Liver (tissue), 3 donors: ENCODE data around the gene WFDC12.

Experiments used
- RAD21 ChIP-seq, 2 donors: IDR thresholded peaks; 2 replicates each; pipeline ENCODE4 v1.6.1; 2016; ENCODE audit warnings: antibody characterized with exemption in 2 of 2, mild to moderate bottlenecking in 2 of 2
- YY1 ChIP-seq: IDR thresholded peaks from 2 replicates; pipeline ENCODE4 v1.6.1; 2016; ENCODE audit warnings: antibody characterized with exemption, mild to moderate bottlenecking
- TF ChIP-seq, protein P1 (sequence below): fragments of 150-350 bp; IDR thresholded peaks from 2 replicates; pipeline ENCODE4 v1.5.1; 2017; ENCODE audit warnings: improper control_type of control experiment, low read depth, low read length; ENCODE audit not compliant: missing input control
- TF ChIP-seq, protein P2 (sequence below): IDR thresholded peaks from 2 replicates; pipeline ENCODE4 v1.6.1; 2016; ENCODE audit warnings: antibody characterized with exemption, mild to moderate bottlenecking
- TF ChIP-seq, protein P3 (sequence below): IDR thresholded peaks from 2 replicates; pipeline ENCODE4 v1.6.1; 2016; ENCODE audit warnings: antibody characterized with exemption
- donor health status: healthy.
- donor health status: healthy.

DNA sequence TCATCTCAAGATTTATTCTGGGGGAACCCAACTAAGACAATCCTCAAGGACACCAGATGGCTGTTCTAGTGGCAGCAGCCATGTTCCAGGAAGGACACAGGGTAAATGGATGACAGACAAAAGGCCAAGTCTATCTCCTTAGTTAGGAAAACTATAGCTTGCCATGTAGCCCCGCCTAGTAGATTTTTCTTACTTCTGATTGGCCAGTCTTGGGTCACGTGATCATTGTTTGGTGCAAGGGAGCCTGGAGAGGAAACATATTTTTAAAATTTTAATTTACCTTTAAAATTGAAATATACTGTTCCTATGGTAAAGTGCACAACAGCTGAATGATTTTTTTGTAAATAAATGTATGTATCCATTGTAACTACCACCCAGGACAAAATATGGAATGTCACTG, 18.9 kb downstream of the WFDC12 start:
- TF ChIP-seq, protein P1, sequence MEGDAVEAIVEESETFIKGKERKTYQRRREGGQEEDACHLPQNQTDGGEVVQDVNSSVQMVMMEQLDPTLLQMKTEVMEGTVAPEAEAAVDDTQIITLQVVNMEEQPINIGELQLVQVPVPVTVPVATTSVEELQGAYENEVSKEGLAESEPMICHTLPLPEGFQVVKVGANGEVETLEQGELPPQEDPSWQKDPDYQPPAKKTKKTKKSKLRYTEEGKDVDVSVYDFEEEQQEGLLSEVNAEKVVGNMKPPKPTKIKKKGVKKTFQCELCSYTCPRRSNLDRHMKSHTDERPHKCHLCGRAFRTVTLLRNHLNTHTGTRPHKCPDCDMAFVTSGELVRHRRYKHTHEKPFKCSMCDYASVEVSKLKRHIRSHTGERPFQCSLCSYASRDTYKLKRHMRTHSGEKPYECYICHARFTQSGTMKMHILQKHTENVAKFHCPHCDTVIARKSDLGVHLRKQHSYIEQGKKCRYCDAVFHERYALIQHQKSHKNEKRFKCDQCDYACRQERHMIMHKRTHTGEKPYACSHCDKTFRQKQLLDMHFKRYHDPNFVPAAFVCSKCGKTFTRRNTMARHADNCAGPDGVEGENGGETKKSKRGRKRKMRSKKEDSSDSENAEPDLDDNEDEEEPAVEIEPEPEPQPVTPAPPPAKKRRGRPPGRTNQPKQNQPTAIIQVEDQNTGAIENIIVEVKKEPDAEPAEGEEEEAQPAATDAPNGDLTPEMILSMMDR, result no peak
- TF ChIP-seq, protein P2, sequence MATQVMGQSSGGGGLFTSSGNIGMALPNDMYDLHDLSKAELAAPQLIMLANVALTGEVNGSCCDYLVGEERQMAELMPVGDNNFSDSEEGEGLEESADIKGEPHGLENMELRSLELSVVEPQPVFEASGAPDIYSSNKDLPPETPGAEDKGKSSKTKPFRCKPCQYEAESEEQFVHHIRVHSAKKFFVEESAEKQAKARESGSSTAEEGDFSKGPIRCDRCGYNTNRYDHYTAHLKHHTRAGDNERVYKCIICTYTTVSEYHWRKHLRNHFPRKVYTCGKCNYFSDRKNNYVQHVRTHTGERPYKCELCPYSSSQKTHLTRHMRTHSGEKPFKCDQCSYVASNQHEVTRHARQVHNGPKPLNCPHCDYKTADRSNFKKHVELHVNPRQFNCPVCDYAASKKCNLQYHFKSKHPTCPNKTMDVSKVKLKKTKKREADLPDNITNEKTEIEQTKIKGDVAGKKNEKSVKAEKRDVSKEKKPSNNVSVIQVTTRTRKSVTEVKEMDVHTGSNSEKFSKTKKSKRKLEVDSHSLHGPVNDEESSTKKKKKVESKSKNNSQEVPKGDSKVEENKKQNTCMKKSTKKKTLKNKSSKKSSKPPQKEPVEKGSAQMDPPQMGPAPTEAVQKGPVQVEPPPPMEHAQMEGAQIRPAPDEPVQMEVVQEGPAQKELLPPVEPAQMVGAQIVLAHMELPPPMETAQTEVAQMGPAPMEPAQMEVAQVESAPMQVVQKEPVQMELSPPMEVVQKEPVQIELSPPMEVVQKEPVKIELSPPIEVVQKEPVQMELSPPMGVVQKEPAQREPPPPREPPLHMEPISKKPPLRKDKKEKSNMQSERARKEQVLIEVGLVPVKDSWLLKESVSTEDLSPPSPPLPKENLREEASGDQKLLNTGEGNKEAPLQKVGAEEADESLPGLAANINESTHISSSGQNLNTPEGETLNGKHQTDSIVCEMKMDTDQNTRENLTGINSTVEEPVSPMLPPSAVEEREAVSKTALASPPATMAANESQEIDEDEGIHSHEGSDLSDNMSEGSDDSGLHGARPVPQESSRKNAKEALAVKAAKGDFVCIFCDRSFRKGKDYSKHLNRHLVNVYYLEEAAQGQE, result no peak
- no peak for TF ChIP-seq YY1
- TF ChIP-seq, protein P3, sequence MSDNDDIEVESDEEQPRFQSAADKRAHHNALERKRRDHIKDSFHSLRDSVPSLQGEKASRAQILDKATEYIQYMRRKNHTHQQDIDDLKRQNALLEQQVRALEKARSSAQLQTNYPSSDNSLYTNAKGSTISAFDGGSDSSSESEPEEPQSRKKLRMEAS, result no peak
- no peak for TF ChIP-seq RAD21 (IDR thresholded peaks at IDR 0.05)
